SU-DHL-6 (cell line): Measurements from ENCODE around the gene MAGI3.
"Not testable (repeated sequence)": the region's sequence is repeated elsewhere in the genome, so short reads cannot be mapped to it uniquely, and the experiment has no call there.

Experiments
- H2AFZ ChIP-seq: fragments of 200-600 bp; sonication (generic); 2 replicates; pipeline ENCODE4 v1.6.1; 2014; ENCODE audit warnings: low read depth, mild to moderate bottlenecking, moderate library complexity, mixed read lengths, antibody characterized with exemption, low read length; ENCODE audit not compliant: severe bottlenecking
- H3F3A ChIP-seq: fragments of 200-600 bp; shearing (Covaris generic); 2 replicates; pipeline ENCODE4 v1.6.0; 2016; ENCODE audit warnings: antibody characterized with exemption, mild to moderate bottlenecking; ENCODE audit not compliant: insufficient read depth
- H3K27ac ChIP-seq: fragments of 200-600 bp; sonication (generic); 2 replicates; pipeline ENCODE4 v1.5.1; 2016; ENCODE audit warnings: low read depth, mild to moderate bottlenecking, low read length, moderate library complexity, mixed read lengths
- H3K27me3 ChIP-seq: fragments of 200-600 bp; sonication (generic), shearing (Covaris generic); 2 replicates; pipeline ENCODE4 v1.6.0; 2014; ENCODE audit warnings: mild to moderate bottlenecking, low read length
- H3K36me3 ChIP-seq: fragments of 200-600 bp; sonication (generic); 2 replicates; pipeline ENCODE4 v1.6.1; 2014; ENCODE audit warnings: mild to moderate bottlenecking, low read length, mixed read lengths
- H3K4me2 ChIP-seq: fragments of 300-600, 200-600 bp; shearing (Covaris generic), sonication (generic); 2 replicates; pipeline ENCODE4 v1.6.0; 2014; ENCODE audit warnings: low read length, low read depth, mild to moderate bottlenecking; ENCODE audit not compliant: poor library complexity, severe bottlenecking
- H3K4me3 ChIP-seq: fragments of 200-600 bp; sonication (generic); 2 replicates; pipeline ENCODE4 v1.5.1; 2014; ENCODE audit warnings: antibody characterized with exemption, low read length, mild to moderate bottlenecking, mixed read lengths; ENCODE audit not compliant: insufficient read depth, poor library complexity, severe bottlenecking
- H3K79me2 ChIP-seq: fragments of 200-600 bp; sonication (generic); 2 replicates; pipeline ENCODE4 v1.6.1; 2014; ENCODE audit warnings: mild to moderate bottlenecking, low read length, moderate library complexity; ENCODE audit not compliant: insufficient read depth
- H3K9ac ChIP-seq: fragments of 200-600 bp; sonication (generic); 2 replicates; pipeline ENCODE4 v1.7.0; 2014; ENCODE audit warnings: mild to moderate bottlenecking, low read length
- H3K9me2 ChIP-seq: fragments of 200-600 bp; sonication (generic); replicated peaks from 2 replicates; pipeline ENCODE4 v1.6.1; 2014; ENCODE audit warnings: low read length; ENCODE audit not compliant: insufficient read depth
- H3K9me3 ChIP-seq: fragments of 200-600 bp; sonication (generic); 2 replicates; pipeline ENCODE4 v1.6.1; 2014; ENCODE audit warnings: low read length, mixed read lengths; ENCODE audit not compliant: insufficient read depth
- H4K20me1 ChIP-seq: fragments of 200-600 bp; sonication (generic); 2 replicates; pipeline ENCODE4 v1.6.1; 2014; ENCODE audit warnings: low read depth, mild to moderate bottlenecking, antibody characterized with exemption, low read length, moderate library complexity, mixed read lengths
- CTCF ChIP-seq: fragments of 200-600 bp; sonication (generic); IDR thresholded peaks from one replicate; pipeline ENCODE4 v1.5.1; 2017; ENCODE audit warnings: antibody characterized with exemption, mild to moderate bottlenecking, low read length, moderate library complexity; ENCODE audit not compliant: insufficient read depth, poor library complexity, severe bottlenecking
- EZH2phosphoT487 ChIP-seq: fragments of 200-600 bp; sonication (generic), shearing (Covaris generic); conservative IDR thresholded peaks from 2 replicates; pipeline ENCODE4 v1.6.1; 2018; ENCODE audit warnings: mild to moderate bottlenecking, antibody characterized with exemption, low read length, moderate library complexity, mixed read lengths

The MAGI3 gene

DNA sequence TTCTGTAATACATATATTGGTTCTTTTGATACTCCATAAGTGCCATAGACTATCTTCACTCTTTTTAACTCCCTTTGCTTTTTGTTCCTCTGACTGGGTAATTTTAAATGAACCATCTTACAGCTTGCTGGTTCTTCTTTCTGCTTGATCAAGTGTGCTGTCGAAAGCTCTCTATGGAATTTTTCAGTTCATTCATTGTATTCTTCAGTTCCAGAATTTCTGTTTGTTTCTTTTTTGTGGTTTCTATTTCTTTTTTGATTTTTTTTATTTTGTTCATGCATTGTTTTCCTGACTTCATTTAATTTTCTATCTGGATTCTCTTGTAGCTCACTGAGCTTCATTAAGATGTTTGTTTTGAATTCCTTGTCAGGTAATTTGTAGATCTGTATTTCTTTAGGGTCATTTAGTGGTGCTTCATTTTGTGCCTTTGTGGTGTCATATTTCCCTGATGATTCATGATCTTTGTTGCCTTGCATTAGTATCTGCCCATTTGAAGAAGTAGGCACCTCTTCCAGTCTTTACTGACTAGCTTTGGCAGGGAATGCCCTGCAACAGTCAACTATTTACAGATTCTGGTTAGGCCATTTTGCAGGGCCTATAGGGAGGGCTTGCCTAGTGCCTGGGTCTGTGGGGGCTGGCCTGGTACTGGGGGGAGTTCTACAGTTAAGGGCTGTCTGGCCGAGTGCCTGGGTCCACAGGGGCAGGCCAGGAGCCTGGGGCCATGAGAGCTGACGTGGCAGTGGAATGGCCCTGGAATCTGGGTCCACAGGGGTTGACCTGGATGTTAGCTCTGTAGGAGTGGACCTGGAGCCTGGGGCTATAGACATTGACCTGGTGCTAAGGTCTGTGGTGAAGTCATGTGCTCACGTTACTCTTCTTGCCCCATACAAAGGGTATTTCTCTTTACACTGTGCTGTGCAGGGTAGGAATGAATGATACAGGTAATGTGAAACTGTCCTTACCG lies 89.7 kb downstream of the MAGI3 start:
- no peak overlapping the region for H2AFZ ChIP-seq
- no peak overlapping the region for H3K4me3 ChIP-seq
- H4K20me1 ChIP-seq: no peaks in the 10 kb centered on the region
- no peaks in the 10 kb centered on the region for H3K36me3 ChIP-seq
- peaks cover 9% of the 10 kb centered on the region; the same call in 1 of the 2 replicates for H3K9me3 ChIP-seq
- H3K27me3 ChIP-seq: no peaks in the 10 kb centered on the region
- no peak overlapping the region for H3K4me2 ChIP-seq
- no peaks in the 10 kb centered on the region for H3K79me2 ChIP-seq
- no peaks in the 10 kb centered on the region for H3K9me2 ChIP-seq
- no peak overlapping the region for H3K9ac ChIP-seq
- no peak overlapping the region for H3K27ac ChIP-seq
- TF ChIP-seq CTCF (no peak), EZH2phosphoT487 (no peak)
- no peaks in the 10 kb centered on the region for H3F3A ChIP-seq

GRCh38 chr1:113485131-113485530 lies 94.8 kb downstream of the MAGI3 start:
- not testable (repeated sequence) for H3K27ac ChIP-seq, H3K4me3 ChIP-seq, H3K4me2 ChIP-seq, H3K27me3 ChIP-seq, H3K9me3 ChIP-seq, H3K79me2 ChIP-seq, H4K20me1 ChIP-seq, H3K9ac ChIP-seq, H3K36me3 ChIP-seq, H2AFZ ChIP-seq, H3F3A ChIP-seq, H3K9me2 ChIP-seq

GRCh38 chr1:113488576-113489177 lies 98.4 kb downstream of the MAGI3 start:
- Histone ChIP-seq H3K9me3 (no peaks in the 10 kb centered on the region), H3K9ac (no peak overlapping the region), H3K9me2 (no peaks in the 10 kb centered on the region), H3K79me2 (no peaks in the 10 kb centered on the region), H3K4me2 (no peak overlapping the region), H3K27me3 (no peaks in the 10 kb centered on the region), H2AFZ (no peak overlapping the region), H3K4me3 (no peak overlapping the region), H3K27ac (no peak overlapping the region), H4K20me1 (no peaks in the 10 kb centered on the region), H3F3A (no peaks in the 10 kb centered on the region), H3K36me3 (no peaks in the 10 kb centered on the region)
- TF ChIP-seq CTCF: no peak
- no peak for TF ChIP-seq EZH2phosphoT487

DNA sequence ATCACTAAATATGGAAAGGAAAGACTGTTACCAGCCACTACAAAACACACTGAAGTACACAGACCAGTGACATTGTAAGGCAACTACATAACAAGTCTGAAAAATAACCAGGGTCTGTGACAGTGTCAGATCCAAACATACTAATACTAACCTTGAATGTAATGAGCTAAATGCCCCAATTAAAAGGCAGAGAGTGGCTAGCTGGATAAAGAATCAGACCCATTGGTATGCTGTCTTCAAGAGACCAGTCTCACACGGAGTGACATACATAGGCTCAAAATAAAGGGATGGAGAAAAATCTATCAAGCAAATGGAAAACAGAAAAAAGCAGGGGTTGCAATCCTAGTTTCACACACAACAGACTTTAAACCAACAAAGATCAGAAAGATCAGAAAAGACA lies 100.1 kb downstream of the MAGI3 start:
- Histone ChIP-seq H3K9me3 (no peaks in the 10 kb centered on the region), H3F3A (no peaks in the 10 kb centered on the region), H3K9ac (no peak overlapping the region), H2AFZ (no peak overlapping the region), H3K9me2 (no peaks in the 10 kb centered on the region), H3K36me3 (no peaks in the 10 kb centered on the region), H3K4me3 (no peak overlapping the region), H3K4me2 (no peak overlapping the region), H4K20me1 (no peaks in the 10 kb centered on the region), H3K27ac (no peak overlapping the region), H3K27me3 (no peaks in the 10 kb centered on the region), H3K79me2 (no peaks in the 10 kb centered on the region)
- TF ChIP-seq EZH2phosphoT487 (no peak), CTCF (no peak)
